ENCODE measurements around the gene FBXO2.

Gene FBXO2

DNA sequence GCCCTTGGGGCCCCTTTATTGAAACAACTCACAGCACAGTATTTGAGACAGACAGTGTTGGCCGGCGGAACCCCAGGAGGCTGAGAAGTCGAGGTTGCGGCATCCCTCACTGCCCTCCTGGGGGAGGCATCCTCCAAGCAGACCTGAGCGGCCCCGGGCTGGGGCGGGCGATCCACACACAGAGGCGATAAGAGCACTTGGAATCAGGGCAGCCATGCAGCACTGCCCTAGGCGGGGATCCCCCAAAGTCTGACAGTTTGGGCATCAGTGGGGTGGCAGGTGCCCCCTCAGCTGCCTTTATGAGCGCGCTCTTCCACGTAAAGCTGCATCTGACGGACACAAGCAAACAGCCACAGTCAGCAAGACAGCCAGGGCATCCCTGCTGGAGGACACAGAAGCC, 20.3 kb upstream of the FBXO2 start:
- no peak overlapping the region for H3K4me2 ChIP-seq (ENCODE audit: low read depth, low read length)
- TF ChIP-seq EZH2 (optimal IDR thresholded peaks at IDR 0.05; ENCODE audit: low read depth, low read length) (no peak), EZH2phosphoT487 (IDR thresholded peaks at IDR 0.05; ENCODE audit: low read length) (no peak), CTCF (IDR thresholded peaks at IDR 0.05; ENCODE audit: low read length) (no peak)
- H3K27ac ChIP-seq (ENCODE audit: low read length), result no peak overlapping the region
- no peak overlapping the region for H3K9ac ChIP-seq (ENCODE audit: low read length)
- no peaks in the 10 kb centered on the region for H3K9me2 ChIP-seq (replicated peaks; ENCODE audit: insufficient read depth, low read length)
- no peaks in the 10 kb centered on the region for H3K9me3 ChIP-seq (replicated peaks; ENCODE audit: insufficient read depth, low read length)
- H3K27me3 ChIP-seq (replicated peaks; ENCODE audit: insufficient read depth, low read length), result no peaks in the 10 kb centered on the region
- H3F3A ChIP-seq (ENCODE audit: insufficient read depth, low read length), result no peaks in the 10 kb centered on the region
- no peaks in the 10 kb centered on the region for H3K4me1 ChIP-seq (ENCODE audit: low read length)
- H3K36me3 ChIP-seq (replicated peaks; ENCODE audit: insufficient read depth, low read length), result no peaks in the 10 kb centered on the region
- DNase-seq, result no peak
- H3K79me2 ChIP-seq (ENCODE audit: low read length), result no peaks in the 10 kb centered on the region
- no peaks in the 10 kb centered on the region for H4K20me1 ChIP-seq (ENCODE audit: insufficient read depth, low read length)
- no peak overlapping the region for H3K4me3 ChIP-seq (ENCODE audit: low read length)
- H2AFZ ChIP-seq (ENCODE audit: low read length), result no peak overlapping the region

- Histone ChIP-seq H3K4me2 (ENCODE audit: low read depth, low read length) (no peak overlapping the region), H3K27ac (ENCODE audit: low read length) (no peak overlapping the region), H3K9ac (ENCODE audit: low read length) (no peak overlapping the region), H2AFZ (ENCODE audit: low read length) (no peak overlapping the region), H4K20me1 (ENCODE audit: insufficient read depth, low read length) (no peaks in the 10 kb centered on the region), H3K4me3 (ENCODE audit: low read length) (no peak overlapping the region), H3K36me3 (replicated peaks; ENCODE audit: insufficient read depth, low read length) (no peaks in the 10 kb centered on the region), H3F3A (ENCODE audit: insufficient read depth, low read length) (no peaks in the 10 kb centered on the region), H3K79me2 (ENCODE audit: low read length) (no peaks in the 10 kb centered on the region), H3K27me3 (replicated peaks; ENCODE audit: insufficient read depth, low read length) (no peaks in the 10 kb centered on the region), H3K9me2 (replicated peaks; ENCODE audit: insufficient read depth, low read length) (no peaks in the 10 kb centered on the region), H3K4me1 (ENCODE audit: low read length) (no peaks in the 10 kb centered on the region), H3K9me3 (replicated peaks; ENCODE audit: insufficient read depth, low read length) (no peaks in the 10 kb centered on the region)
- no peak for DNase-seq
- TF ChIP-seq EZH2phosphoT487 (IDR thresholded peaks at IDR 0.05; ENCODE audit: low read length) (no peak), EZH2 (optimal IDR thresholded peaks at IDR 0.05; ENCODE audit: low read depth, low read length) (no peak), CTCF (IDR thresholded peaks at IDR 0.05; ENCODE audit: low read length) (no peak)
Measured at GRCh38 chr1:11673089-11673769, 19.0 kb upstream of the FBXO2 start.

DNA sequence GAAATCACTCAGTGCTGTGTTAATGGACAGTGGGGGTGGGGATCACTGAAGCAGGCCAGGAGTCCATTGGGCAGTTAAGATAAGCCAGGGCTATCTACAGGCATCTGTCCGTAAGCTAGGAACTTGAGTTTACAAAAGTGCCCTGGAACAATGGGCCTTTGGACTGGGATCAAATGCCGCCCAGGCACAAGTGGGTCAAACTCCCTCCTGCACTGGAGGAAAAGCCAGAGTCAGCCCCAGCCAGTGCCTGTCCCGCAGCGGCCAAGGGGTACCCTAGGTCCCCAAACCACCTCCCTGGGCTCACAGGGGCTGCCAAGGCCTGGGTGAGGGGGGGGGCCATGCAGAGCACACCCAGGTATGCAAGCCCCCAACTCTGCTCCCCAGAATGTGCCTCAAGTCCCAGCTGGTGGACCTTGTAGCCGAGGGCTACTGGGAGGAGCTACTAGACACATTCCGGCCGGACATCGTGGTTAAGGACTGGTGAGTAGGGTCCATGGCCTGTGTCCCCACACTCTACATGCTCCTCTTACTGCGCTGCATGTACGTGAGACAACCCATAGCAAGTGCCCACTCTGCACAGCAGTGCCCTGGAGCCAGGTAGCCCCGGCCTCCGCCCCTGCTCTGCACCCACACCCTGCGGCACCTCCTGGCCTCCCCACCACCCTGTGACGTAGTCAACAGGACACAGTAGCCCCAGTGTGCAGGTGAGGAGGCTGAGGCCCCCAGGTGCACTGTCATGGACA, 17.5 kb upstream of the FBXO2 start:
- H3K4me2 ChIP-seq (ENCODE audit: low read depth, low read length), result no peak overlapping the region
- no peaks in the 10 kb centered on the region for H3K4me1 ChIP-seq (ENCODE audit: low read length)
- H3K9ac ChIP-seq (ENCODE audit: low read length), result no peak overlapping the region
- no peak overlapping the region for H2AFZ ChIP-seq (ENCODE audit: low read length)
- no peak for DNase-seq
- TF ChIP-seq CTCF (IDR thresholded peaks at IDR 0.05; ENCODE audit: low read length) (no peak), EZH2 (optimal IDR thresholded peaks at IDR 0.05; ENCODE audit: low read depth, low read length) (no peak), EZH2phosphoT487 (IDR thresholded peaks at IDR 0.05; ENCODE audit: low read length) (no peak)
- H3K4me3 ChIP-seq (ENCODE audit: low read length), result no peak overlapping the region
- no peaks in the 10 kb centered on the region for H3K9me2 ChIP-seq (replicated peaks; ENCODE audit: insufficient read depth, low read length)
- H3F3A ChIP-seq (ENCODE audit: insufficient read depth, low read length), result no peaks in the 10 kb centered on the region
- H4K20me1 ChIP-seq (ENCODE audit: insufficient read depth, low read length), result no peaks in the 10 kb centered on the region
- H3K27me3 ChIP-seq (replicated peaks; ENCODE audit: insufficient read depth, low read length), result no peaks in the 10 kb centered on the region
- no peaks in the 10 kb centered on the region for H3K36me3 ChIP-seq (replicated peaks; ENCODE audit: insufficient read depth, low read length)
- no peaks in the 10 kb centered on the region for H3K79me2 ChIP-seq (ENCODE audit: low read length)
- no peaks in the 10 kb centered on the region for H3K9me3 ChIP-seq (replicated peaks; ENCODE audit: insufficient read depth, low read length)
- no peak overlapping the region for H3K27ac ChIP-seq (ENCODE audit: low read length)

Data from MM.1S (cell line).